CD4-positive, CD25-positive, alpha-beta regulatory T cell (primary cell): Measurements from ENCODE around the gene RNF40. TPM values are rescaled to one million over a fixed set of nuclear protein-coding genes. Genes with fewer than 3 reads are reported as not detected.
A peak's percentile ranks its signal among the peaks of the same experiment; 100 is the strongest.

Source experiments
- ATAC-seq, 2 donors: fragments of 150-1000 bp; cut with Tn5 transposase; one replicate each; pipeline ENCODE4 v1.10.0; 2021; ENCODE audit warnings: low read depth in 2 of 2, moderate number of reproducible peaks in 2 of 2, moderate library complexity in 1 of 2
- DNase-seq, 3 donors: peaks; one replicate each; pipeline versions ENCODE4 v3.0.0 to v3.0.0-alpha.2; 2012 to 2022; ENCODE audit warnings: mixed read lengths in 1 of 3
- H3K27ac ChIP-seq: one replicate; pipeline ENCODE4 v1.7.0; 2013; ENCODE audit warnings: mild to moderate bottlenecking, low read length; ENCODE audit not compliant: insufficient read depth, poor library complexity, severe bottlenecking
- H3K27me3 ChIP-seq: one replicate; pipeline ENCODE4 v1.7.0; 2013; ENCODE audit warnings: low read length; ENCODE audit not compliant: control insufficient read depth, insufficient read depth
- H3K36me3 ChIP-seq: one replicate; pipeline ENCODE4 v1.7.0; 2013; ENCODE audit warnings: mild to moderate bottlenecking, low read length, moderate library complexity; ENCODE audit not compliant: control insufficient read depth, insufficient read depth
- H3K4me1 ChIP-seq: 2 replicates; pipeline ENCODE4 v1.7.0; 2013; ENCODE audit warnings: mild to moderate bottlenecking, low read length; ENCODE audit not compliant: insufficient read depth, control insufficient read depth, poor library complexity, severe bottlenecking
- H3K4me3 ChIP-seq: one replicate; pipeline ENCODE4 v1.7.0; 2013; ENCODE audit warnings: low read depth, mild to moderate bottlenecking, low read length, moderate library complexity
- H3K9me3 ChIP-seq, 2 experiments: 1 replicate in 1 of 2; 2 replicates in 1 of 2; pipeline ENCODE4 v1.7.0; 2013; ENCODE audit warnings: low read length in 2 of 2, mild to moderate bottlenecking in 1 of 2, moderate library complexity in 1 of 2; ENCODE audit not compliant: control insufficient read depth in 2 of 2
- H3K27ac Mint-ChIP-seq, 3 donors: one replicate each; pipeline ENCODE4 v1.8.0; 2020 to 2022; ENCODE audit warnings: mild to moderate bottlenecking in 3 of 3, mixed read lengths in 3 of 3, moderate library complexity in 2 of 3
- H3K27me3 Mint-ChIP-seq: one replicate; pipeline ENCODE4 v1.8.0; 2022; ENCODE audit warnings: mild to moderate bottlenecking, mixed read lengths
- H3K36me3 Mint-ChIP-seq: one replicate; pipeline ENCODE4 v1.8.0; 2020; ENCODE audit warnings: mixed read lengths
- H3K4me1 Mint-ChIP-seq, 4 donors: one replicate each; pipeline ENCODE4 v1.8.0; 2020 to 2022; ENCODE audit warnings: mixed read lengths in 4 of 4, mild to moderate bottlenecking in 1 of 4
- H3K4me3 Mint-ChIP-seq, 4 donors: one replicate each; pipeline ENCODE4 v1.8.0; 2020 to 2022; ENCODE audit warnings: mild to moderate bottlenecking in 4 of 4, mixed read lengths in 4 of 4, moderate library complexity in 3 of 4
- H3K9me3 Mint-ChIP-seq, 7 donors: one replicate each; pipeline ENCODE4 v1.8.0; 2020 to 2022; ENCODE audit warnings: mixed read lengths in 7 of 7, mild to moderate bottlenecking in 3 of 7, moderate library complexity in 2 of 7
- polyA plus RNA-seq, 4 donors: library from polyadenylated mRNA; unstranded; fragments of 300-500 nt; fragmentation: Illumina TruSeq; gene quantifications; one replicate each; pipeline ENCODE4 v1.2.3, GENCODE V29; 2021
- total RNA-seq: library from RNA; stranded (reverse); gene quantifications from one replicate; pipeline ENCODE4 v1.2.3, GENCODE V29; 2022

RNF40 gene
- total and polyA plus RNA-seq, 5 donors from 2014 or later, result 19.0 to 66.2 (median 25.9) TPM

DNA sequence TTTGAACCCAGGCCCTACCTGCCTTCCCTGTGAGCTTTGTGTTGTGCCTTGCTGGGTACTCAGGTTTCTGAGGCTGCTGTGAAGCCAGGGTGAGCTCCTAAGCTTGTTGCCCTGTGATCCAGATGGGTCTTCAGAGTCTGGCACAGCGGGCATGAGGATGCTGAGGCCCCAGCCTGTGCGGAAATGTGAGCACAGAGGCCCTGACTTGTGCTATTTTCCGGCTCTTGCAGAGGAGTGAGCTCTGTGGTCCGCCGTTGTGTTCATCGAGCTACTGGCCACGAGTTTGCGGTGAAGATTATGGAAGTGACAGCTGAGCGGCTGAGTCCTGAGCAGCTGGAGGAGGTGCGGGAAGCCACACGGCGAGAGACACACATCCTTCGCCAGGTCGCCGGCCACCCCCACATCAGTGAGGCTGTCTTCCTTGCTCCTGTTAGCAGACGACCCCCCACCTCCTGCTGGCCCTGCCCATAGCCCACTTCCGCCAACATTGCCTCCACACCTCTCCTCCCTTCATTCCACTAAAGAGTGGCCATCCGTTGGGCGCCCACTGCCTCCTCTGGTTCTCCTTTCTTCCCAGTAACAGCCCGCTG lies 11.2 kb upstream of the RNF40 start:
- H3K36me3 ChIP-seq, result peaks cover 31% of the 10 kb centered on the region
- H3K4me3 Mint-ChIP-seq, result peak overlapping the region; percentile 22 to 94 (median 85)
- no peak for DNase-seq

GRCh38 chr16:30753596-30753995 lies 8.5 kb upstream of the RNF40 start:
- Mint-ChIP-seq H3K4me1 (peaks cover 0 to 18% (median 11%) of the 10 kb centered on the region in 4 donors), H3K36me3 (peaks cover 29% of the 10 kb centered on the region), H3K27ac (no peak overlapping the region), H3K9me3 (no peaks in the 10 kb centered on the region), H3K4me3 (no peak overlapping the region), H3K27me3 (no peaks in the 10 kb centered on the region)
- Histone ChIP-seq H3K27ac (no peak overlapping the region), H3K36me3 (peaks cover 35% of the 10 kb centered on the region), H3K4me3 (no peak overlapping the region), H3K27me3 (no peaks in the 10 kb centered on the region), H3K9me3 (no peaks in the 10 kb centered on the region), H3K4me1 (peaks cover 2% of the 10 kb centered on the region)
- ATAC-seq (no peak), DNase-seq (no peak)

More for the DNA sequence above, 11.2 kb upstream of the RNF40 start:
- H3K4me1 Mint-ChIP-seq, result peaks cover 5 to 32% (median 20%) of the 10 kb centered on the region in 4 donors
- H3K9me3 Mint-ChIP-seq, result no peaks in the 10 kb centered on the region
- peak overlapping the region in 1 of 3 donors; percentile 58 for H3K27ac Mint-ChIP-seq
- H3K27me3 Mint-ChIP-seq, result no peaks in the 10 kb centered on the region
- H3K36me3 Mint-ChIP-seq, result peaks cover 26% of the 10 kb centered on the region
- no peaks in the 10 kb centered on the region for H3K9me3 ChIP-seq
- no peak overlapping the region for H3K27ac ChIP-seq
- H3K4me1 ChIP-seq, result peaks cover 9% of the 10 kb centered on the region
- no peak for ATAC-seq
- no peaks in the 10 kb centered on the region for H3K27me3 ChIP-seq
- no peak overlapping the region for H3K4me3 ChIP-seq

- ATAC-seq, result no peak
- no peak overlapping the region for H3K4me3 ChIP-seq
- H3K9me3 Mint-ChIP-seq, result no peaks in the 10 kb centered on the region
- H3K4me3 Mint-ChIP-seq, result peak overlapping the region in 1 of 4 donors; percentile 73
- no peaks in the 10 kb centered on the region for H3K27me3 Mint-ChIP-seq
- no peaks in the 10 kb centered on the region for H3K27me3 ChIP-seq
- H3K27ac Mint-ChIP-seq, result no peak overlapping the region
- H3K9me3 ChIP-seq, result no peaks in the 10 kb centered on the region
- H3K36me3 Mint-ChIP-seq, result peaks cover 20% of the 10 kb centered on the region
- H3K4me1 Mint-ChIP-seq, result peaks cover 0 to 10% (median 9%) of the 10 kb centered on the region in 4 donors
- H3K27ac ChIP-seq, result no peak overlapping the region
- no peak for DNase-seq
- H3K36me3 ChIP-seq, result peaks cover 28% of the 10 kb centered on the region
- H3K4me1 ChIP-seq, result peaks cover 5% of the 10 kb centered on the region
These were observed 6.0 kb upstream of the RNF40 start for GRCh38 chr16:30755955-30756780.

- H3K27me3 Mint-ChIP-seq, result no peaks in the 10 kb centered on the region
- H3K9me3 Mint-ChIP-seq, result no peaks in the 10 kb centered on the region
- no peak overlapping the region for H3K27ac Mint-ChIP-seq
- no peak for DNase-seq
- H3K27ac ChIP-seq, result no peak overlapping the region
- H3K4me1 ChIP-seq, result peaks cover 8% of the 10 kb centered on the region
- H3K36me3 ChIP-seq, result peaks cover 24% of the 10 kb centered on the region
- H3K4me3 ChIP-seq, result no peak overlapping the region
- peaks cover 0 to 9% (median 7%) of the 10 kb centered on the region in 4 donors for H3K4me1 Mint-ChIP-seq
- no peak overlapping the region for H3K4me3 Mint-ChIP-seq
- H3K27me3 ChIP-seq, result no peaks in the 10 kb centered on the region
- ATAC-seq, result no peak
- peaks cover 15% of the 10 kb centered on the region for H3K36me3 Mint-ChIP-seq
- H3K9me3 ChIP-seq, result no peaks in the 10 kb centered on the region
These were observed 5.4 kb upstream of the RNF40 start for GRCh38 chr16:30756781-30757100.

GRCh38 chr16:30757316-30757715 lies 4.8 kb upstream of the RNF40 start:
- Mint-ChIP-seq H3K9me3 (no peaks in the 10 kb centered on the region), H3K36me3 (peaks cover 15% of the 10 kb centered on the region), H3K4me1 (peaks cover 0 to 14% (median 10%) of the 10 kb centered on the region in 4 donors), H3K4me3 (peak overlapping the region in 1 of 4 donors; percentile 58), H3K27ac (no peak overlapping the region), H3K27me3 (no peaks in the 10 kb centered on the region)
- Histone ChIP-seq H3K36me3 (peaks cover 24% of the 10 kb centered on the region), H3K27me3 (no peaks in the 10 kb centered on the region), H3K27ac (no peak overlapping the region), H3K9me3 (no peaks in the 10 kb centered on the region), H3K4me1 (peaks cover 9% of the 10 kb centered on the region), H3K4me3 (no peak overlapping the region)
- ATAC-seq, result no peak
- DNase-seq, result no peak

DNA sequence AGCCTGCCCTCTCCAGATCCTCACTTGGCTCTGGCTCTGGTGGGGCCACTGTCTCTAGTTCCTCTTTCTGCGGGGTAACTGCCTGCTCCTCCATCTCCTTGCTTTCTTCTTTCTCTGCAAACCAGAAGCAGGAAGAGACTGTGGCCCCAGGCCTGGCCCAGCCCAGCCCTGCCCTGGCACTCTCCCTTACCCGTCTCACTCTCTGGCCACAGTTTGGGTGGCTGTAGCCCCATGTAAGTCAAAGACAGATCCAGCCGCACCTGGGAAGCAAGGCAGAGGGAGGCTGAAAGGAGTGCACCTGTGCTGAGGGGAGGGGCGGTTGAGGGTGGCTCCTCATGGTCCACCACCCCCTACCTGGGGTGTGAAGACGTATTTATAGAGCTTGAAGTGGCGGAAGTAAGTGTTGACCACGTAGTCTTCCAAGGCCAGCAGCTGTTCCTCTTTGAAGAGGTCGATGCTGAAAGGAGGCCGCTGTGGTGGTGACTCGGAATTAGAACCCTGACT lies 3.1 kb upstream of the RNF40 start:
- H3K4me3 ChIP-seq, result no peak overlapping the region
- peaks cover 0 to 31% (median 24%) of the 10 kb centered on the region in 4 donors for H3K4me1 Mint-ChIP-seq
- no peak overlapping the region for H3K27ac ChIP-seq
- ATAC-seq, result no peak
- H3K9me3 ChIP-seq, result no peaks in the 10 kb centered on the region
- H3K4me1 ChIP-seq, result peaks cover 25% of the 10 kb centered on the region
- peak overlapping the region in 3 of 4 donors; percentile 13 to 94 (median 38) for H3K4me3 Mint-ChIP-seq
- H3K9me3 Mint-ChIP-seq, result no peaks in the 10 kb centered on the region
- no peaks in the 10 kb centered on the region for H3K27me3 Mint-ChIP-seq
- peaks cover 15% of the 10 kb centered on the region for H3K36me3 Mint-ChIP-seq
- H3K27ac Mint-ChIP-seq, result no peak overlapping the region
- peaks cover 16% of the 10 kb centered on the region for H3K36me3 ChIP-seq
- H3K27me3 ChIP-seq, result no peaks in the 10 kb centered on the region
- DNase-seq, result no peak

DNA sequence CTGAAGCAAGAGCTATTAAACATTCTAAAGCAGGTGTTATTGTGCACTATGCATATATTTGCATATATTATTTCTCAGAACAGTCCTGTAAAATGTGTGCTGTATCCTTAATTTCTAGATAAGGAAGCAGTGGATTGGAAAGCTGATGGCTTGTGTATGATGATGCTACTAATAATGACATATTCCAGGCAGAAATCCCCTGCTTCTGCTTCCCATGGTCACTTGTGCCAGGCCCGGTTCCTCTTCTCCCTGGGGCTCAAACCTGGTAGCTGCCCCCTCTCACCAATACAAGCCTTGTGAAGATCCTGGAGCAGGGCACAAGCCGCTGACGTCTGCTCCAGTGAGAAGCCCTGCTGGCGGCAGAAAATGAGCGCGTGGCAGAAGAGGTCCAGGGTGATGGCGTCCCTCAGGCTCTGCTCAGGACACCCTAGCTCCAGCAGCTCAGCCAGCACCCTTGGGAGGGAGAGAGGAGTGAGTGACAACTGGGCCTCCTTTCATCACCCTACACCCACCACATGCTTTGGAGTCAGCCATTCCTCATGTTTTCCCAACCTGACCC lies 2.0 kb upstream of the RNF40 start:
- Histone ChIP-seq H3K4me3 (no peak overlapping the region), H3K4me1 (peaks cover 25% of the 10 kb centered on the region), H3K9me3 (no peaks in the 10 kb centered on the region), H3K27me3 (no peaks in the 10 kb centered on the region), H3K27ac (no peak overlapping the region), H3K36me3 (peaks cover 20% of the 10 kb centered on the region)
- DNase-seq, result no peak
- Mint-ChIP-seq H3K27me3 (no peaks in the 10 kb centered on the region), H3K4me1 (peaks cover 0 to 34% (median 24%) of the 10 kb centered on the region in 4 donors), H3K4me3 (peak overlapping the region in 3 of 4 donors; percentile 43 to 99 (median 94)), H3K9me3 (no peaks in the 10 kb centered on the region), H3K27ac (peak overlapping the region in 1 of 3 donors; percentile 82), H3K36me3 (peaks cover 9% of the 10 kb centered on the region)
- no peak for ATAC-seq
